ENCODE results near the gene SV2C.
"Not testable (repeated sequence)": the region's sequence is repeated elsewhere in the genome, so short reads cannot be mapped to it uniquely, and the experiment has no call there.

GRCh38 chr5:76302661-76303060, 219.5 kb downstream of the SV2C start:
- TF ChIP-seq CTCF (conservative IDR thresholded peaks at IDR 0.05 in 1 of 2, IDR thresholded peaks at IDR 0.05 in 1 of 2; ENCODE audit: low read depth in 1 of 2, low read length in 2 of 2); EZH2 (IDR thresholded peaks at IDR 0.05; ENCODE audit: low read length, missing control alignments): not testable (repeated sequence)

Measured in fibroblast of lung (primary cell).